ENCODE results near the gene TAB2. TPM values are rescaled to one million over a fixed set of nuclear protein-coding genes. Genes with fewer than 3 reads are reported as not detected.

Gene TAB2
- total and polyA plus RNA-seq, 9 of the 15 experiments (the other 6 are each of a cell fraction or from before 2014, with no cell fraction given), result 9.1 to 38.3 (median 18.6) TPM

DNA sequence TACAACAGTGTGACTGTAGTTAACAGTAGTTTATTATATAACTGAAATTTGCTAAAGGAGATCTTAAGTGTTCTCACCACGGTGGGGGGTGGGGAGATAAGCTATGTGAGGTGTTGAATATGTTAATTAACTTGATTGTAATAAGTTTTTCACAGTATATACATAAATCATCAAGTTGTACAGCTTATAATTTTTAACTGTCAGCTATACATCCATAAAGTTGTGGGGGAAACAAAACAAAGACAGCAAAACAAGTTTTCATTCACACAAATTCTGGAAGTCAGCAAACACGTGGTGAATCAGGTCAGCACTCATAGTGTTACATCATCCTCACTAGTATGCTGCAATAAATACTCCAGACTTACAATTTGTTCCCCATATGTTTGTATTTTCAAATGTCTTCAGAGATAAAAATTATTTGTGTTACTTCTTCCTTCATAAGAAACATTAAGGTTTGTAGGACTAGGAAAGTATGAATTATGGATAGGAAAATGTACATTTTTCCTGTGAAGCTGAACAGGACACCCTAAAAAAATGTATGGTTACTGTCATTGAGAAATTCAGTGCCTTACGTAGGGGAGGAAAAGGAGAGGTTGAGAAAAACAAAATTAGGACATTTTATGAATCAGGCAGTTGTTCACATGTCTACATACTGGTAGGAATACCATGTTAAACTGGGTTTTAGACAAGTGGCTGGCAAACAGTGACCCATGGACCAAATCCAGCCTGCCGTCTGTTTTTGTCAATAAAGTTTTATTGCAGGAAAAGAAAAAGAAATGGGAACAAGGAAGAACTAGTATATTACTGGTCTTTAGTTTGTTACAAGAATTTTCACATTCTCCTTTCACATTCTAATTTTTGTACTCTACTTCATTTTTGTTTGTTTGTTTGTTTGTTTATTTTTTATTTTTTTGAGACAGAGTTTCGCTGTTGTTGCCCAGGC lies 88.6 kb downstream of the TAB2 start (continued):
- TF ChIP-seq FUS (optimal IDR thresholded peaks at IDR 0.05; ENCODE audit: low read depth, low read length), result no peak
- peak; percentile 87 for TF ChIP-seq SMAD4 (CRISPR knock-in tag; conservative IDR thresholded peaks at IDR 0.05)
- peak; percentile 86 for TF ChIP-seq MGA (IDR thresholded peaks at IDR 0.05)
- TF ChIP-seq PHB2 (IDR thresholded peaks at IDR 0.05; ENCODE audit: low read depth), result no peak
- TF ChIP-seq ZNF175 (CRISPR knock-in tag; IDR thresholded peaks at IDR 0.05; ENCODE audit: low read depth), result peak; percentile 86; the same call in 1 of the 2 replicates
- TF ChIP-seq RBM34 (IDR thresholded peaks at IDR 0.05; ENCODE audit: borderline replicate concordance, insufficient read depth, low read length), result no peak
- TF ChIP-seq, protein P1, sequence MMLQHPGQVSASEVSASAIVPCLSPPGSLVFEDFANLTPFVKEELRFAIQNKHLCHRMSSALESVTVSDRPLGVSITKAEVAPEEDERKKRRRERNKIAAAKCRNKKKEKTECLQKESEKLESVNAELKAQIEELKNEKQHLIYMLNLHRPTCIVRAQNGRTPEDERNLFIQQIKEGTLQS (IDR thresholded peaks at IDR 0.05), result peak; percentile 95
- TF ChIP-seq, protein P1 (CRISPR knock-in tag; conservative IDR thresholded peaks at IDR 0.05), result no peak
- no peak for TF ChIP-seq XRCC3 (IDR thresholded peaks at IDR 0.05)
- TF ChIP-seq ZBTB17 (CRISPR knock-in tag; IDR thresholded peaks at IDR 0.05), result no peak
- no peak for TF ChIP-seq ZFX (CRISPR knock-in tag; IDR thresholded peaks at IDR 0.05)
- peak; percentile 93 for TF ChIP-seq MYC (IDR thresholded peaks at IDR 0.05; ENCODE audit: low read depth, low read length)
- no peak for TF ChIP-seq MYC (CRISPR knock-in tag; IDR thresholded peaks at IDR 0.05; ENCODE audit: borderline replicate concordance, low read depth)
- TF ChIP-seq ZNF584 (CRISPR knock-in tag; IDR thresholded peaks at IDR 0.05; ENCODE audit: low read depth), result peak; percentile 71; the same call in 1 of the 2 replicates
- TF ChIP-seq MAFG (tag; conservative IDR thresholded peaks at IDR 0.05), result peak; percentile 39; the same call in 1 of the 2 replicates
- TF ChIP-seq CBX5 (IDR thresholded peaks at IDR 0.05; ENCODE audit: borderline replicate concordance, low read depth), result no peak
